ENCODE data around the gene MLYCD. TPM values are rescaled to one million over a fixed set of nuclear protein-coding genes. Genes with fewer than 3 reads are reported as not detected.

MLYCD gene
- total and polyA plus RNA-seq, 7 donors, result 8.3 to 21.6 (median 14.7) TPM

GRCh38 chr16:83911290-83911689 lies 12.4 kb downstream of the MLYCD start:
- H3K4me3 ChIP-seq, result no peak overlapping the region
- no peaks in the 10 kb centered on the region for H3K27me3 ChIP-seq (ENCODE audit: insufficient read depth in 3 of 3, low read length in 2 of 3)
- no peaks in the 10 kb centered on the region for H3K9me3 ChIP-seq
- DNase-seq (no peak), ATAC-seq (no peak)
- no peak for TF ChIP-seq CTCF (IDR thresholded peaks at IDR 0.05)
- intact Hi-C loops (cut with DNase I), result no loop called here
- 85 to 90% (median 87%) methylated on average over 10 of the region's 10 CpGs for WGBS, 3 donors
- peaks cover 39% of the 10 kb centered on the region for H3K4me1 ChIP-seq
- H3K36me3 ChIP-seq (ENCODE audit: insufficient read depth in 1 of 2, low read depth in 1 of 2), result peaks cover 3 to 74% of the 10 kb centered on the region in 2 donors
- H3K27ac ChIP-seq, result peak overlapping the region; percentile 88

- no peak for TF ChIP-seq CTCF (IDR thresholded peaks at IDR 0.05)
- peak overlapping the region; percentile 88 for H3K27ac ChIP-seq
- H3K36me3 ChIP-seq (ENCODE audit: insufficient read depth in 1 of 2, low read depth in 1 of 2), result peaks cover 3 to 77% of the 10 kb centered on the region in 2 donors
- ATAC-seq (peak; percentile 90 to 94 (median 94)), DNase-seq (peak; percentile 58 to 91)
- H3K4me1 ChIP-seq, result peaks cover 27% of the 10 kb centered on the region
- intact Hi-C loops (cut with DNase I), result loop anchor here in 1 of 2 donors (2.0 kb wide), 1 partner anchor 40 kb away; the partner anchor contains the start of gene OSGIN1
- no peak overlapping the region for H3K4me3 ChIP-seq
- WGBS, 3 donors, result 32 to 51% (median 40%) methylated on average over 12 of the region's 12 CpGs
- no peaks in the 10 kb centered on the region for H3K9me3 ChIP-seq
- no peaks in the 10 kb centered on the region for H3K27me3 ChIP-seq (ENCODE audit: insufficient read depth in 3 of 3, low read length in 2 of 3)
Observed at GRCh38 chr16:83912519-83913244, 13.8 kb downstream of the MLYCD start.

GRCh38 chr16:83913245-83913633 lies 14.3 kb downstream of the MLYCD start:
- H3K9me3 ChIP-seq, result no peaks in the 10 kb centered on the region
- 16 to 24% (median 19%) methylated on average over 15 of the region's 15 CpGs for WGBS, 3 donors
- intact Hi-C loops (cut with DNase I), result loop anchor here in 1 of 2 donors (2.0 kb wide), 1 partner anchor 40 kb away; the partner anchor contains the start of gene OSGIN1
- peak; percentile 72 to 90 (median 81) for ATAC-seq
- no peak for TF ChIP-seq CTCF (IDR thresholded peaks at IDR 0.05)
- no peaks in the 10 kb centered on the region for H3K27me3 ChIP-seq (ENCODE audit: insufficient read depth in 3 of 3, low read length in 2 of 3)
- no peak overlapping the region for H3K4me3 ChIP-seq
- DNase-seq, result peak; percentile 79 to 88
- H3K27ac ChIP-seq, result peak overlapping the region; percentile 88
- H3K36me3 ChIP-seq (ENCODE audit: insufficient read depth in 1 of 2, low read depth in 1 of 2), result peaks cover 3 to 77% of the 10 kb centered on the region in 2 donors
- peaks cover 22% of the 10 kb centered on the region for H3K4me1 ChIP-seq

GRCh38 chr16:83914091-83914710 lies 15.3 kb downstream of the MLYCD start:
- H3K27ac ChIP-seq, result peak overlapping the region; percentile 88
- TF ChIP-seq CTCF (IDR thresholded peaks at IDR 0.05), result no peak
- no peaks in the 10 kb centered on the region for H3K9me3 ChIP-seq
- no peak for ATAC-seq
- H3K27me3 ChIP-seq (ENCODE audit: insufficient read depth in 3 of 3, low read length in 2 of 3), result no peaks in the 10 kb centered on the region
- no peak overlapping the region for H3K4me3 ChIP-seq
- WGBS, 3 donors, result 91 to 95% (median 93%) methylated on average over 21 of the region's 21 CpGs
- intact Hi-C loops (cut with DNase I), result no loop called here
- peaks cover 3 to 77% of the 10 kb centered on the region in 2 donors for H3K36me3 ChIP-seq (ENCODE audit: insufficient read depth in 1 of 2, low read depth in 1 of 2)
- peaks cover 13% of the 10 kb centered on the region for H3K4me1 ChIP-seq
- DNase-seq, result no peak
